T1000 (cell line): Measurements from ENCODE around the gene GLMN.
"Not testable (repeated sequence)": the region's sequence is repeated elsewhere in the genome, so short reads cannot be mapped to it uniquely, and the experiment has no call there.

ENCODE experiments used
- DNase-seq: peaks from one replicate; lab custom pipeline; 2025; ENCODE audit warnings: mixed read lengths; lab: John Stamatoyannopoulos, UW

Gene GLMN

DNA sequence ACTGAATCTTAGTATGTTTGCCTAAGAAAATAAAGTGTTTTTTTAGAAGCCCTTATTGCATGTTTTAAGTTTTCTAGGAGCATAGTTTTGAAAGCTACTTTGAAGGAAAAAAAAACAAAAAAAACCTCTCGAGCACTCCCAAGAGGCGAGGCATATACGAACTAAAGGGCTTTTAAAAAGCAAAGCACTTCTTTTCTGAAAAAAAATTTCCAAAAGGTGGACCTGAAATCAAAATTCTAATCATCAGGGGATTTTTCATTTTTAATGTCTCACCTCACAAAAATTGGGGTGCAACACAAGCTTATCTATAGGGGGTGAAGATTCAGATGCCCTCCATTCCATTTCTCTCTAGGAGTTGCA is 594 bp downstream of the GLMN start:
- DNase-seq: no peak

DNA sequence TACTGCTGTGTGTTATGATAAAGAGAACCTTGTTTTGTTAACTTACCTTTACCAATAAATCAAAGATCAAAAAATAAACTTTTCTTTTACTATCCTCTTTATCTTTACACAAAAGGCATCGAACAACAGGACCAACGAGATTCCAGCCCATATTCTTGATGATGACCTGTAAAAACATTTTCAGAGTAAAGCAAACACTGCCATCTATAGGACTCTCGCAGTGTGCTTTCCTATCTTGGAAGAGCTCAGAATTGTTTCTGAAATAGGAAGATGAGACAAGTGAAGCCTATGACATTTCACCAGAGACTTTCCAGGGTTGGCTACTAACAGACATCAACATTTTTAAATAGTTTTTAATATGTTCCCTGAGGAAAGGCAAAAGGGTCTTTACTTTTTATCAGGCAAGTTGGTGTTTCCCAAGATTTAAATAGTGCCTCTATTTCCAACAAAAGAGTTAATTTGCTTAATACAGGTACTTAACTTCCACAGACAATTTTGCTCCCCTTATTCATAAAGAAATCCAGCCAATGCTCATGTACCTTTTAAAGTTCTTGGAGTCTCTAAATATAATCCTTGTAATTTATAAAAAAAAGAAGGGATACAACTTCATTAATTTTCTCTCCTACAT is 7.3 kb downstream of the GLMN start:
- no peak for DNase-seq

DNA sequence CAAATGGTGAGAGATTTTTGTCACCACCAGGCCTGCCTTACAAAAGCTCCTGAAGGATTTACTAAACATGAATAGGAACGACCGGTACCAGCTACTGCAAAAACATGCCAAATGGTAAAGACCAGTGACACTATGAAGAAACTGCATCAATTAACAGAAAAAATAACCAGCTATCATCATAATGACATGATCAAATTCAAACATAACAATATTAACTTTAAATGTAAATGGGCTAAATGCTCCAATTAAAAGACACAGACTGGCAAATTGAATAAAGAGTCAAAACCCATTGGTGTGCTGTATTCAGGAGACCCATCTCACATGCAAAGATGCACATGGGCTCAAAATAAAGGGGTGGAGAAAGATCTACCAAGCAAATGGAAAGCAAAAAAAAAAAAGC is 17.4 kb downstream of the GLMN start:
- not testable (repeated sequence) for DNase-seq

DNA sequence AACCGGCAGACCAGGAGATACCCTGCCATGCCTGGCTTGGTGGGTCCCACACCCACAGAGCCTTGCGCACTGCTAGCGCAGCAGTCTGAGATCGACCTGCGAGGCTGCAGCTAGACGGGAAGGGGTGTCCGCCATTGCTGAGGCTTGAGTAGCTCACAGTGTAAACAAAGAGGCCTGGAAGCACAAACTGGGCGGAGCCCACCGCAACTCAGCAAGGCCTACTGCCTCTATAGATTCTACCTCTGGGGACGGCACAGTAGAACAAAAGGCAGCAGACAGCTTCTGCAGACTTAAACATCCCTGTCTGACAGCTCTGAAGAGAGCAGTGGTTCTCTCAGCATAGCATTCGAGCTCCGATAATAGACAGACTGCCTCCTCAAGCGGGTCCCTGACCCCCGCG is 19.0 kb downstream of the GLMN start:
- not testable (repeated sequence) for DNase-seq

DNA sequence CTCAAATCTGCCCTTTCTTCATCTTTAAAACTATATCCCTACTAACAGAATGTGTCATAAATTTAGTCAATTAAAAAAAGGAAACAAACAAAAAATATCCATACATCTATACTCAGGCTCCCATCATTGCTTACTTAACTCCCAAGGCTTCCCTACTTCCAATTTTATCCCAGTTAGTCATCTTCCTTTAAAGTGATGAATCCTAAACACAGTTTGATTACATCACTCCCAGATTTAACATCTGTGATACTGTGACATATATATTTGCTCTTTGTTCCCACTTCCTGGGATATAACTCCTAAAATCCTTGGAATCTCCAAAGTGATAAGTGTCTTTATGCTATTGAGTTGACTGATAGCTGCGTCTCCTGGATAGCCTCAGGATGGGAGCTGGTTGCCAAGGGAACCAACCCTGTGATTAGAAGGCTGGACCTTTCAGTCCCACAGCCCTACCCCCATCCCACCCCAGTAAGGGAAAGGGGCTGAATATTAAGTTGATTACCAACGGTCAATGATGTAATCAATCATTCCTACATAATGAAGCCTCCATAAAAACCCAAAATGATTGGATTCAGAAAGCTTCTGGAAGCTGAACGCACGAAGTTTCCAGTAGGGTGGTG is 21.6 kb downstream of the GLMN start:
- no peak for DNase-seq

DNA sequence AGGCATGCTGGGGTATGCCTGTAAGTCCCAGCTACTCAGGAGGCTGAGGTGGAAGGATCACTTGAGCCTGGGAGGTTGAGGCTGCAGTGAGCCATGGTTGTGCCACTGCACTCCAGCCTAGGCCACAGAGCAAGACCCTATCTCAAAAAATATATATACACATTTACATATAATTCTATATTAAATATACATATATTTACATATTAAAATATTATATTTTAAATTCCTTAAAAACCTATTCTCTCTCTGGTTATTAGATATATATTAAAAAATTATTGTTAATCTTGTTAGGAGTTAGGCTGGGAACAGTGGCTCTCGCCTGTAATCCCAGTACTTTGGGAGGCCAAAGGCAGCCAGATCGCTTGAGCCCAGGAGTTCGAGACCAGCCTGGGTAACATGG is 22.7 kb downstream of the GLMN start:
- no peak for DNase-seq

DNA sequence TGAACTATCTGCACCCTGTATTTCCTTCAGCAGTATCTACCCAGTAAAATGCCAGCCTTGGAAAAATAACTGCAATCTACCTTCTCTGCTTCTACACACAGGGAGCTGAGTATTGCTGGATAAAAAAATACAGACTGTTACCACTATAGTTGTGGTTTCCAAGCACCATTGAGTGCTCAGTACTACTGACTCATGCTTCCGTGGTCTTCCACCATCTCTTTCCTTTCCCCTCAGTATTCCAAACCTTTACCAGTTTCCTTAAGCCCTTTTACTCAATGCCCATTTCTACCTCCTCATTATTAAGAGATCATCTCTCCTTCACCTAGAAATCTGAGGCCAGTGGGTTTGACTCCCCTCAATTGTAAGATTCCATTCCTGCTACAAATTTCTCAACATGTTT is 23.8 kb downstream of the GLMN start:
- no peak for DNase-seq

DNA sequence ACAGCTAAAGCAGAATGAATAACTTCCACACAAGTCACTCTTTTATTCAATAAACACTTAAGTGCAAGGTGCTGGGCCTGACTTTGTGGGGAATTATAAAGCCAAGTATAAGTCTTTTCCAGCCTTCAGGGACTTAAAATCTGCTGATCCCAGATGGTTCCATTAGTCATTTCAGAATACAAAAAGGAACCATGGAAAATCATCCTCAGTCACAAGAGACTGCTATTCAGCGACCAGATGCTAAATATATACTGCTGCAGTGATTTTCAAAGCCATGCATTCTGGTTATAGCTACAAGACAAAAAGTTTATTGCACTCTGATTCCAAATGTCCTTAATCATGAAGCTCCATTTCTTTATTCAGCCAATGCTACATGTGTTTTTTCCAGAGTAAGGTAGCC is 25.7 kb downstream of the GLMN start:
- DNase-seq: no peak

DNA sequence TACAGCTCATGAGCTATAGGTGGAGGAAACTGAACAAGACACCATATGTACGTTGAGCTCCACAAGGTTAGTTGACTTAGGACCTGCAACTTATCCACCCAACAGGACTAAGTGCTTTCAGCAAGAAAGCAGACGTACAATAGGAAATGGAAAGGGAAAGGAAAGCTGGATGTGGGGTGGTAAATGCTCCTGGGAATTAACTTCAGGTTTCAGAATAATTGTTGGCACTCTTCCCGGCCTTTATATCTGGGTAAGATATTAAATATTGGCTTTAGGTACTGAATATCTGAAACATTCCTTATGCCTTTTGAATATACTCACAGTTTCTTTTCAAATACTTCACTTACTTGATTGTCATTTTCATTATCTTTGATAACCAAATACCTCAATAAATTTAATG is 36.3 kb downstream of the GLMN start:
- no peak for DNase-seq

DNA sequence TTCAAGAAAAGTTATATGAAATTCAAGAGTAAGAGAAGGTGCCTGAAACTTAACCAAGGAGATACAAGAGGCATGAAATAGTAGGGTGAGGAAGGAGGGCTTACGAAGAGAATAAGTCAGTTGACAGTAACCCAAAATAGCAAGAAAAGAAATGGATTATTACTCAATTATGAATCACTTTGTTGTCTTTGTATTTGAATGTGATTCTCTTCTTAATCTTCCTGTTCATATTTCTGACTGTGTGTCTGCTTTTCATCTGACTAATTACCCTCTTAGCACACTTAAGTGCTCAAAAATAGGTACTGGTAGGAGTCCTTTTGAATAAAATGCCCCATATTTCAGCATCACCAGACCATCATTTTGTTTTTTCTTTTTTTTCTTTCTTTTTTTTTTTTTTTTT is 39.4 kb downstream of the GLMN start:
- no peak for DNase-seq

DNA sequence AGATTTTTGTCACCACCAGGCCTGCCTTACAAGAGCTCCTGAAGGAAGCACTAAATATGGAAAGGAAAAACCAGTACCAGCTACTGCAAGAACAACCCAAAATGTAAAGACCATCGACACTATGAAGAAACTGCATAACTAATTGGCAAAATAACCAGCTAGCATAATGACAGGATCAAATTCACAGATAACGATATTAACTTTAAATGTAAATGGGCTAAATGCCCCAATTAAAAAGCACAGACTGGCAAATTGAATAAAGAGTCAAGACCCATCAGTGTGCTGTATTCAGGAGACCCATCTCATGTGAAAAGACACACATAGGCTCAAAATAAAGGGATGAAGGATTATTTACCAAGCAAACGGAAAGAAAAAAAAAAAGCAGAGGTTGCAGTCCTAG is 44.1 kb downstream of the GLMN start:
- not testable (repeated sequence) for DNase-seq

DNA sequence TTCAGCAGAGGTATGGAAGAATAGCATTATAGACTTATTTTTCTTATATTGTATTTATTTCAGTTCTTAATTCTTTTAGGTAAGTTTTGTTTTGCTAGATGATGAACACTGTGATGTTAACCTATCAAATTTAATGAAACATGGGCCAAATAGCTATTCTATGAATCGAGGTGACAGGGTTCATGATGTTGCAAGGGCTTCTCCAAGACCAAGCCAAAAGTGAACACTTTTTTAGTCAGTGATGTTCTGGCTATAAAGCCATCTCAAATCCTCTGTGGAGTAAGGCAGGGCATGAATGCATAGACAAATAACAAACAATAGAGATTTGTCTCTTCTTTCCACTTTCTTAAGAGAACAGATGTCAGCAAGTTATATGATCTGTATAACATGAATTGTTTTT is 54.4 kb downstream of the GLMN start:
- no peak for DNase-seq

DNA sequence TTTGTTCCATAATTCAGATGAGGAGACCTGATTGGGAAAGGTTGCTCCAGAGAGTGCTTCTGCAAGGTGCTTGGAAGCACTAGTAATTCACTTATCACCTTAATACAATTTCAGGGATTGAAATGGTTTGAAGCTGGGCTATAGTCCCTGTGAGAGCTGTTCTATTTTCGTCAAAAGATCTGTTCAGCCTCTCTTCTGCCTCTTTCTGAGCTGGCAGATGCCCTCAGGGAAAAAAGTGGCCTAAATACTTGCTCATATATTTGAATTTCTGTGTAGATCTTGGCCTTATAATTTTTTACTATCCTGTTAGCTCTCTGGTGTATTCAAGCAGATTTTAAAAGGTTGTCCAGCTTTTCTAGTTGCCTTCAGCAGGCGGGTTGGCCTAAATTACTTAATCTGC is 58.8 kb downstream of the GLMN start:
- DNase-seq: no peak

DNA sequence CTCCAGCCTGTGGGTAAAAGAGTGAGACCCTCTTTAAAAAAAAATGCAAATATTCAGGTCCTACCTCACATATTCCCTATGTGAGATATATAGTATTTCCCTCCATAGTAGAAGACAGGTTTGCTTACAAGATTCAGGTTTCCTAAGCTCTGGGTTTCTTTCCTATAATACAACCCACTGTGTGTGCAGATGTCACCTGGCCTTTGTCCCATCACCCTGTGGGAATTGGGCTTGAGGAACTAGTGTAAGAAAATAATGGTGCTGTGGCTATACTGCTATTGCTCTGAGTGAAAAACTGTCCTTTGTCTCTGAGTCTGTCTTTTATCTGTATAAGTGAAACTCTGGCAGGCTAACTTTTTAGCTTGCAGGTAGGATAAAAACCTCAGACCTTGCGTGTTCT is 68.1 kb downstream of the GLMN start:
- no peak for DNase-seq

DNA sequence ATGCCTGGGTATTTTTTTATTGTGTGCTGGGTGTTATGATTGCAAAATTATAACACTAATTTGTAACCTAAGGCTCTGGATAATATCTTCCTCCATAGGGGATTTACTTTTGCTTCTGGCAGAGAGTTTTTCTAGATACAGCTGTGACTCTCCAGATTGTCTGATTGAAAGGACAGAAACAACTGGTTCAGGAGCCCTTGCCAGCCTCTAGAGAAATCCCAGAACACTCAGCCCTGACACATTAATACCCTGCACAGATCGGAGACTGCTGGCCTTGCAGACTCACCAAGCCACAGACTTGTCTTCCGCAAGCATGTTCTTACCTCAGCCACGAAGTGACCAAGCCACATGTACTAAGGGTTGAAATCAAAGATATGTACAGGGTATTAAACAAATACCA is 70.4 kb downstream of the GLMN start:
- DNase-seq: no peak

DNA sequence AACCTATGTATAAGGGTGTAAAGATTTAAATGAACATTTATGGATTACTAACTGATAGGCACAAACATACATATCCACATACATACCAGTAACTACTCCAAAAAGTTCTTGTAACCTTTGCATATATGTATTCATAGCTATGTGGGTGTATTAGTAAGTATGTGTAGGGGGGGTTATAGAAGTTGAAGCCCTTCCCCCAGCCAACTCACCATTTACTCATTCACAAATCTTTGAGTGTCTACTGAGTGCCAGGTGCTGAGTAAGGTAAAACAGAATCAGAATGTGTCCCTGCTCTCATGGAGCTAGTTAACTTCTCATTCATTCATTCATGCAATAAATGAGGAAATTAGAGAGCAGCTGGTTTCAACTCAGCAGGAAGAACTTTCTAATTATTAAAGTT is 79.8 kb downstream of the GLMN start:
- DNase-seq: no peak

DNA sequence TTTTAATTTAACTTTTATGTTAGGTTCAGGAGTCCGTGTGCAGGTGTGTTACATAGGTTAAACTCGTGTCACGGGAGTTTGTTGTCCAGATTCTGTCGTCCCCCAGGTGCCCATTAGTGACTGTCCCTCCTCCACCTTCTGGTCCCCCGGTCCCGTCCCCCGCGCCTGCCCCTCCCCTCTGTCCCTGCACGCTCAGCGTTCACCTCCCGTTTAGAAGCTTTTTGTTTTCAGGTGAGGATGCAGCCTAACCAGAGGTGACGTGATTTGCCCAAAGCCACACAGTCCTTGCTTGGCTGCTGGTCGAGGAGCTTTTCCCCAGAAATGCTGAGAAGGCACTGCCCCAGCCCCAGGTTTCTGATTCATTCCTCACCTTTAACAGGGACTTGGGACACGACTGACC is 80.2 kb downstream of the GLMN start:
- no peak for DNase-seq

DNA sequence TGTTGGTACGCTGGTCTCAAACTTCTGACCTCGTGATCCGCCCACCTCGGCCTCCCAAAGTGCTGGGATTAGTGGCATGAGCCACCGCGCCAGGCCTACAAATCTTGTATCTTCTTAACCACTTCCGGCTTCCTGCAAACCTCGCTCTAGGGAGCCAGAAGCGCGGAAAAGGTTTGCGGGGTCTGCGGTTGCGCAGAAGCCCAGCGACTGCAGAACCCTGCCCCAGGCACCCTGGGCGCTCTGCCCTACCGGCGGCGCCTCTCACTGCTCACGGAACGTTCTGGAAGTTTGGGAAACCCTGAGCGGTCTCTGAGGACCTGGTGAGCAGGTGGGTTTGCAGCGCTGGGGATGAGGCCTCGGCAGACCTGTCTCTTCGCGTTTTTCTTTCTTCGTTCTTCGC is 81.1 kb downstream of the GLMN start, which contains the start of gene C1orf146:
TSS of gene C1orf146 (plus strand) at position 195 of the 400 bp plus-strand sequence. CDS start 13,506 bp downstream, outside the sequence.
- DNase-seq: no peak

DNA sequence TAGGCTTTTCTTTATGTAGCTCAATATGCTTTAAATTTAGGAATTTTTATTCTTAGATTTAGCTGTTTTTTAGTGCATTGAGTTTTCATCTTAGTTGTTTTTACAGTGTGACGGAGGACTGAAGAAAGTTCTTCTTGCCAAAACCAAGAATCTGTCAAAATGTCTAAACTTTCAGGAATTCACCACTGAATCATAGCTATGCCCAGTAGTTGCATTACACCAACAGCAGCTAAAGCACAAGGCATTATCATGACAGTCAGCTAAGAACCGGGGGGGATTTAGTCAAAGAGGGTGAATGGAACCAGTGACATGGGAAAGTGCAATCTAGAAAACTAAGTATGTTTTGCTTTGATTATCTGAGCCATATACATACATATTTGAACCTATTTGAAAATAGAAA is 87.6 kb downstream of the GLMN start:
- DNase-seq: no peak

DNA sequence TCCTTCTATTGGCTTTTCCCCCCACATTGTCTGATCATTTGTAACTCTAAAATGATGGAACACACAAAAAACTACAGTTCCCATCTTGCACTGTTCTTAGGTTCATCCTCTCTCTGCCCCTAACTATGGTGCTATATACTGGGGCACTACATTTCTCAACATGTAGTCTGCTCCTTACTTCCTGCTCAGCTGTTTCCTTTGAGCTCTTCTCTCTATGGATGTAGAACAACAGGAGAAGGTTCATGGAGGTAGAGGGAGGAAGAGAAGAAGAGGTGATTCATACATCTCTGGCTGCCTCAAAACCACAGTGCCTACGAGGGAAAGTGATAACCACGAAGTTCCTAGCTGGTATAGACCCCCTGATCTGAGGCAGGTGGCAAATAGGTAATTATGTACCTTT is 88.1 kb downstream of the GLMN start:
- DNase-seq: no peak

DNA sequence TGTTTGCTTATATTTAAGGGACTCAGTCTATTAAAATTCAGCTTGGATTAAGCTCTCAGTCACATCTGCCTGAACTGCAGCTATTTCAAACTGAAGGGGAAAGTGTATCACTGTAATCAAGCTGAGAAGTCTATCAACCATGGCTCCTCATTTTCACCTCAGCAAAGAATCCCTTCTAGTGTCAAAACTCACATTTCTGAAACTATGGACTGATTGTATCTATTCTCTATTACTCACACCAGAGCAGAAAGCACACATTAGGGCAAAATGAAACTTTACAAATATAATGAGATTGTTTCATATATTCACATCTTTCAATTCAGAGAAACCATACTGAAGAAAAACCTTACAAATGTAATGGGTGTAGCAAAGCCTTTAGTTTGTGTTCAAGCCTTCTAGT is 95.7 kb downstream of the GLMN start:
- no peak for DNase-seq

DNA sequence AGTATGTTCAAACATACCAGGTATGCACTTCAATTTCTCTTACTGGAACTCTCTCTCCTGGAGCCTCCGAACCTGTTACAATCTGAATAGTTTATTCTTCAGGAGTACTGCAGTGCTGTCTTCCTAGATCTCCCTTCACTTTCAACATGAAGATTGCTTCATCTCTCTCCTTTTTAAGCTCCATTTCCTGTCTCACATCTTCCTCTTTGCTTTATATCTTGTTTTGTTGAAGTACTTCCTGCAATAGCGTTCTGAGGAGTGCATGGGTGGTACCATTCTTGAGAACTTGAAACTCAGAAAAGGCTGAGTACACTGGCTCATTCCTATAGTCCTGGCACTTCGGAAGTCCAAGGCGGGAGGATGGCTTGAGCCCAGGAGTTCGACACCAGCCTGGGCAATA is 96.8 kb downstream of the GLMN start:
- no peak for DNase-seq
